Subcutaneous adipose tissue (tissue), 4 donors: ENCODE measurements around the gene TRAM2. TPM values are rescaled to one million over a fixed set of nuclear protein-coding genes. Genes with fewer than 3 reads are reported as not detected.

Experiments
- CTCF ChIP-seq: fragments of 450-650 bp; IDR thresholded peaks from one replicate; pipeline ENCODE4 v1.5.1; 2016; ENCODE audit warnings: low read depth, mild to moderate bottlenecking, control low read depth, antibody characterized with exemption, moderate library complexity
- total RNA-seq, 4 donors: library from RNA; depleted of rRNA; stranded (reverse); fragments of >200 nt; gene quantifications; one replicate each; pipeline ENCODE4 v1.1.0, GENCODE V29; 2016

TRAM2 gene
- total RNA-seq, 4 donors from 2014 or later = 18.3 to 39.1 (median 27.6) TPM

DNA sequence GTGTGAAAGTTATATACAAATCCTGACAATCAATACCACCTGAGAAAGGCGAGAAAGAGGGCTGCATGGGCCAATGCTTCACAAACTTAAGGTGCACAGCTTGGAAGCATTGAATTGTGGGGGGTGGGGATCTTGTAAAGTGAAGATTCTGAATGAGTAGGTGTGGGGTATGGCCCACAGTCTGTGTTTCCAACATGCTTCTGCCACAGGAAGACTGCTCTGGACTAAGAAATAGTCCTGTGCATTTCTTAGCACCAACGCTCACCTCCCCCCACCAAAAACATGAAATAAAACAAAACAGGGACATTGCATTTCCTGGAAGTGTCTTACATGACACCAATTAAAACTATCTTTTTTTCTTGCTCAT is 21.9 kb upstream of the TRAM2 start:
- TF ChIP-seq CTCF = no peak

- no peak for TF ChIP-seq CTCF
Observed at GRCh38 chr6:52598123-52598823, 21.4 kb upstream of the TRAM2 start.

DNA sequence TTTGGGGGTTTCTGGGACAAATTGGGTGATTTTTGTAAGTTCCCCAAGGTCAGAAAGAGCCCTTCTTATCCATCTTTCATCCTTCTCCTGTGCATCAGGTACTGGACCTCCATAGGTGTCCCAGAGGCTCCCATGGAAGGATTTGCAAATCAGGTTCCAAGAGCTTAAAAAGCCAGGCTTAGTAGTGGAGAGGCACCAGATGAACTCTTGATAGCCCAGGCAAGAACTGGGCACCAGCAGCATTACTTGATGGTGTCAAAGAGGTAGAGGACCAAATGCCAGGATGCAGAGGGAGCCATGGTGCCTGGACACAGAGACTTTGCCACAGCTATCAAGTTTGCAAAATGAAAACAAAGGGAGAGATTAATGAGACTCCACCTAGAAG is 20.9 kb upstream of the TRAM2 start:
- TF ChIP-seq CTCF = no peak

GRCh38 chr6:52596371-52597028 is 19.6 kb upstream of the TRAM2 start:
- TF ChIP-seq CTCF = no peak

- TF ChIP-seq CTCF = no peak
Observed at GRCh38 chr6:52595796-52596130, 18.9 kb upstream of the TRAM2 start.

DNA sequence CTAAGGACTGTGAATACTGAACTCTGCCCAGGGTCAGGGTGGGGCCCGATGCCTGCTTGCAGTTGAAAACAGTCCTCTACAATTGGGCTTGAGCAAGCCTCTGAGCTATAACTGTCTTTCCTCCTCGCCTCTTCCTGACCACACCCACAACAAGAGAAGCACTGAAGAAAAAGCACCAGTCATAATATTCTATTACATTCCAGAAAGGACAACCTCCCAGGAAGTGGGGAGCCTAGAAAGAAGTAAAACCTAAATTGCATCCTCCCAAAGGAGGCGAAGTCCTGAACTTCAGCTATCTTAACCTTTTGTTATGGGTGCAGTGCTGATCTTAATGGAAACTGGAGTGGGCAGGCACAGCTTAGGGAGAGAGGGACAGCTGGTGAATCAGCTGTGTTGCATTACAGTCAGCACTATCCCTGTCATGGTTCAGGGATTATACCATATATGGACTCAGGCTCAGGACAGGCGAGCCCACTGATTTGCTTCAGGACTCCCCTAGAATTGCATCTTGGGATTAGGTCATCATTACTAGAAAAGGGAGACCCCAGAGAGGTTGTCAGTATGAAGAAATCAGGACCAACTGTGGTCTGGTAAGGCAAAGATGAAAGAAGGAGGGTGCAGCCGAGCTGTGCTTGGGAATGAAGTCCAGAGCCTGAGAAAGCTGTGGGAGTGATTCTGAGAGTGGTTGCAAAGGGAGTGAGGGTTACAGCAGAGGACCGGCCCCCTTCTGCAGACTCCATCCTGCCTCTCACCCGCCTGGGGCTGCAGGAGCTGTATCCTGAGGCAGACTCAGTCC is 18.3 kb upstream of the TRAM2 start:
- no peak for TF ChIP-seq CTCF

DNA sequence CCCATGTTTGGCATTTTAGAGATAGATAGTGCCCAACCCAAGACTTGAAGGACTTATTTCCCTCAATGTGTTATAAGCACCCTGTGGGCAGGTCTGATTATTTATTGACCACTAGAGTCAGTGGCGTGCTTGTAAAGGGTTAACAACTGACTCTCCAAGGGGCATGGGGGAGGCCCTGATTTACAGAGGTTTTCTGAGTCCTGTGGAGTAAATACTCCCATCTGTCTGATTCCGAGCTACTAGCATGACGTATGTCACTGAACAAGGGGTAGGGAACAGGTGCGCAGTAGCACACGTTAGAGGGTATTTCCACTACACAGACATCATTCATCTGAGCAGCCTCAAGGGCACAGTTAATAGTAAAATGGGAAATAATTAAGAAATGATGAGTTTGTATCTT is 17.4 kb upstream of the TRAM2 start:
- no peak for TF ChIP-seq CTCF
